A673 (cell line): ENCODE results near the gene PPARG.

Source experiments
- CTCF ChIP-seq: fragments of 300-800, 200-600 bp; sonication (generic); conservative IDR thresholded peaks from 2 replicates; pipeline ENCODE4 v1.5.1; 2017; ENCODE audit warnings: low read depth, mild to moderate bottlenecking, antibody characterized with exemption, low read length, moderate library complexity, mixed read lengths
- EZH2 ChIP-seq: fragments of 200-600 bp; sonication (generic); IDR thresholded peaks from 2 replicates; pipeline ENCODE4 v1.6.1; 2017; ENCODE audit warnings: borderline replicate concordance, low read depth, mild to moderate bottlenecking, mixed read lengths, antibody characterized with exemption, low read length; ENCODE audit not compliant: poor library complexity, severe bottlenecking

- TF ChIP-seq CTCF: no peak
- TF ChIP-seq EZH2: no peak
Measured at GRCh38 chr3:12449889-12450682, 161.2 kb downstream of the PPARG start.
